Stimulated activated CD4-positive, alpha-beta T cell treated with anti-CD3 and anti-CD28 coated beads, Interleukin-12 subunit alpha, Interleukin-12 subunit beta, amount 100 ng/mL, for 48 hours (primary cell): Measurements from ENCODE around the gene CNBP.
"Not testable (repeated sequence)": the region's sequence is repeated elsewhere in the genome, so short reads cannot be mapped to it uniquely, and the experiment has no call there.

Source experiments
- DNase-seq, 3 donors: peaks; one replicate each; pipeline ENCODE4 v3.0.0-alpha.2; 2020; ENCODE audit warnings: low read depth in 2 of 3, low spot score in 1 of 3

CNBP gene

GRCh38 chr3:129183569-129184395, at the start of gene CNBP:
TSS of gene CNBP (minus strand) at chr3:129183896. CDS start at chr3:129171757, 12,139 bp downstream.
- peak; percentile 82 to 90 (median 88) for DNase-seq

- DNase-seq: no peak
These were observed 47.8 kb upstream of the CNBP start for GRCh38 chr3:129231331-129232119.

- no peak for DNase-seq
These were observed 46.8 kb upstream of the CNBP start for GRCh38 chr3:129230311-129231019.

GRCh38 chr3:129228891-129229585, 45.3 kb upstream of the CNBP start:
- DNase-seq: no peak

- no peak for DNase-seq
These were observed 42.7 kb upstream of the CNBP start for GRCh38 chr3:129226374-129226773.

- DNase-seq: no peak
These were observed 41.3 kb upstream of the CNBP start for GRCh38 chr3:129224984-129225393.

DNA sequence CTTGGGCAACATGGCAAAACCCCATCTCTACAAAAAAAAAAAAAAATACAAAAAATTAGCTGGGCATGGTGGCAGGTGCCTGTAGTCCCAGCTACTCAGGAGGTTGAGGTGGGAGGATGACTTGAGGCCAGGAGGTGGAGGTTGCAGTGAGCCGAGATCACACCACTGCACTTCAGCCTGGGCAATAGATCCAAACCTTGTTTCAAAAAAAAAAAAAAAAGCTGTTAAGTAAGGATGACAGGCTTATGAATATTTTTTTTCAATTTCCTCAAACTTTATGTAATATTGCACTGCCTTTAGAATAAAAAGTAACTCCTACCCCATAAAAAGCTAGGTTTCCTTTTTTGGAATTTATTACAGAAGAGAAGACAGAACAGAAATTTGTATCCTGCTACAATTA, 40.7 kb upstream of the CNBP start:
- not testable (repeated sequence) for DNase-seq

GRCh38 chr3:129218742-129219141, 35.0 kb upstream of the CNBP start:
- DNase-seq: no peak

- no peak for DNase-seq
These were observed 29.5 kb upstream of the CNBP start for GRCh38 chr3:129213238-129213637.

DNA sequence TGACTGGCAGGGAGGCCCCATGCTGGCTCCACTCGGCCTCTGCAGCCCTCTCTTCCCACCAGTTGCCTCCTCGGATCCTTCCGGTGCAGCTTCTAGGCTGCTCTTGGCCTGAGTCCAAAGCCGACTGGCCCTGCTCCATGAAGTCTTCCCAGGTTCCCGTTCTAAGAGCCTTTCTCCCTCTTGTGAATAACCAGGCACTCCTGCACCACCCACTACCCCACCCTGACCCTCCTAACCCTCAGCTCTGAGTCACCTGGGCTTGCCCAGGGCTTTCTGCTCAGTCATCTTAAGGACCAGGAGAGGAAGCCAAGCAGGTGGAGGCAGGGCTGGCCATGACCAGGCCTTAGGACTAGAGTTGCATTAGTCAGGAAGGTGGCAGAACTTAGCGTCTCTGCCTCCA, 28.1 kb upstream of the CNBP start:
- no peak for DNase-seq

- no peak for DNase-seq
These were observed 27.6 kb upstream of the CNBP start for GRCh38 chr3:129211345-129211744.

DNA sequence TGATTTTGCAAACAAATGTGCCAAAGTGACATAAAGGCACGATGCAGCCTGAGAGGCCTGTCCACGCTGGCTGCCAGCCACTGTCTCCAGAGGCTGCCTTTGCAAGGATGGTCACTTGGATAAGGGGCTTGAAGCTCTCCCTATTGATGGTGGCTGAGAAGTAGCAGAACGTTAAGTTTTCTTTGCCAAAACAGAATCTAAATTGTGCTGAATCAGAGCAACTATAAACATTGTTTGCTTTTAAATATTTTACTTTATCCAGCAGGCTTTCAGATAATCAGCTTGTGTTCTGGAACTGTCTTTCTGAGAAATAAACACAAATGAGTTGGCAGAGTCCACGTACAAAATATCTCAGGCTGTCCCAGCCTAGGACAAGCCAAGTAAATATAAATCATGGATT, 23.8 kb upstream of the CNBP start:
- DNase-seq: no peak

GRCh38 chr3:129205109-129205832, 21.6 kb upstream of the CNBP start:
- no peak for DNase-seq

DNA sequence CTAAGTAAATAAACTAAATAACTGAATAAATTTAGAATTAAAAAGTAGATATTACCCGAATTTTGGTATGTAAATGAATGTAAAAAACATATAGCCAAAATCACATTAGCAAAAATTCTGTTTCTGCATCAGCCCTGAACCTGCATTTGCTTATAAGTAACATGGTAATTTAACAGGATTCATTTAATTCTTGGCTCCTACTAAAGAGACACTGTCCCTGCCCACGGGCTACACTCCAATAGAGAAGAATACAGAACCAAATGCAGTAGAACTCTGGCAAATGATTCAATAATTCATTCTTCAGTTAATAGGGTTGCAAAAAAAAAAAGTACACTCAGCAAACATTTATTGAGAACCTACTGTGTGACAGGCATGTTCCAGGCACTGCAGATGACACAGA, 20.8 kb upstream of the CNBP start:
- DNase-seq: no peak

GRCh38 chr3:129199366-129199765, 15.7 kb upstream of the CNBP start:
- DNase-seq: no peak

DNA sequence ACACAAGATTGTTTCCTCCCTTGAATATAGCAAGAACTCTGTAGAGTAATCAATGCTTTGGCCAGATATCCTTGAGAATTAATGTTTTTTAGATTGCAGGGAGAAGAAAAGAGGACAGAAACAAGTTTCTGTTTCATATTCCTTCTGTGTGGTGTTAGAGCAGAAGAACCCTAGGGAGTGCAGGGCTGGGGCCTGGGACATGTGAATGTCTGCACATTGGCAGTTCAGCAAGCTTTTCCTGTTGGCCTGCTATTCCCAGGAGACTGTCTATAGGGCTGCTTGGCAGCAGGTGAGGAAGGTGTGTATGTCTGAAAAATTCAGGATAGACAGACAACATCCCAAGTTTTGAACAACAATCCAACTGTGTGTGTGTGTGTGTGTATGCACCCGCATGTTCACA, 13.6 kb upstream of the CNBP start:
- DNase-seq: no peak

DNA sequence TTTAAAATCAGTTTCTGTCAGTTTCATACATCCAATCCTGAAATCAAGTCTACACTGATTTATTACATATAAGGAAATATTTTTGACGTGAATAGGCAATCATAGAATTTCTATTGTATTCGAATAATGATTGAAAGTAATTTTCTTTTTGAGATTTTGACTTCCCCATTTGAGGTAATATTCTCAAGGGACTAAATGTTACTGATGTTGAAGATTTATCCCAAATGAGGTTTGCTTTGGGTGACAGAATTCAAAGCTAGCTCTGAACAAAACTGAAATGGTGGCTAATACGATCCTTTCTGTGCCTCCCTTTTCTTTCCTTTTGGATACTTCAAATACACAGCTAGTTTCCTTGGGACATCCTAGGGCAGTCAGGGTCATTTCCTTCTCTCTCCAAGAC, 12.9 kb upstream of the CNBP start:
- no peak for DNase-seq

GRCh38 chr3:129195731-129196256, 12.1 kb upstream of the CNBP start:
- DNase-seq: no peak

GRCh38 chr3:129189793-129190192, 6.1 kb upstream of the CNBP start:
- DNase-seq: not testable (repeated sequence)

GRCh38 chr3:129187857-129188256, 4.2 kb upstream of the CNBP start:
- no peak for DNase-seq
